Measurements from ENCODE around the gene UNC5C. TPM values are rescaled to one million over a fixed set of nuclear protein-coding genes. Genes with fewer than 3 reads are reported as not detected.
"Not testable (repeated sequence)": the region's sequence is repeated elsewhere in the genome, so short reads cannot be mapped to it uniquely, and the experiment has no call there.

UNC5C gene
- total RNA-seq, 2 experiments from 2014 or later: not detected

- CTCF ChIA-PET: no interaction called here
- DNase-seq: no peak
- H3K4me1 Mint-ChIP-seq (ENCODE audit: low read depth): peaks cover 32% of the 10 kb centered on the region
- no peaks in the 10 kb centered on the region for H3K9me3 Mint-ChIP-seq
- no peak overlapping the region for H3K4me3 Mint-ChIP-seq
- no peak overlapping the region for H3K27ac Mint-ChIP-seq
- H3K36me3 Mint-ChIP-seq (ENCODE audit: low read depth): no peaks in the 10 kb centered on the region
- intact Hi-C loops (cut with micrococcal nuclease): no loop called here
- H3K27me3 Mint-ChIP-seq (ENCODE audit: low read depth): no peaks in the 10 kb centered on the region
Observed at GRCh38 chr4:95193391-95194224, 355.2 kb downstream of the UNC5C start.

- Mint-ChIP-seq H3K4me3 (no peak overlapping the region), H3K4me1 (ENCODE audit: low read depth) (peaks cover 38% of the 10 kb centered on the region), H3K9me3 (no peaks in the 10 kb centered on the region), H3K27me3 (ENCODE audit: low read depth) (no peaks in the 10 kb centered on the region), H3K27ac (no peak overlapping the region), H3K36me3 (ENCODE audit: low read depth) (no peaks in the 10 kb centered on the region)
- intact Hi-C loops (cut with micrococcal nuclease): no loop called here
- CTCF ChIA-PET: no interaction called here
- no peak for DNase-seq
Observed at GRCh38 chr4:95191537-95191936, 357.2 kb downstream of the UNC5C start.

GRCh38 chr4:95190751-95191436 is 357.9 kb downstream of the UNC5C start:
- Mint-ChIP-seq H3K9me3 (no peaks in the 10 kb centered on the region), H3K27me3 (ENCODE audit: low read depth) (no peaks in the 10 kb centered on the region), H3K4me3 (no peak overlapping the region), H3K27ac (peak overlapping the region; percentile 43), H3K36me3 (ENCODE audit: low read depth) (no peaks in the 10 kb centered on the region), H3K4me1 (ENCODE audit: low read depth) (peaks cover 38% of the 10 kb centered on the region)
- intact Hi-C loops (cut with micrococcal nuclease): no loop called here
- CTCF ChIA-PET: no interaction called here
- DNase-seq: no peak

- CTCF ChIA-PET: no interaction called here
- Mint-ChIP-seq H3K4me3 (no peak overlapping the region), H3K4me1 (ENCODE audit: low read depth) (peaks cover 31% of the 10 kb centered on the region), H3K9me3 (no peaks in the 10 kb centered on the region), H3K36me3 (ENCODE audit: low read depth) (no peaks in the 10 kb centered on the region), H3K27ac (peak overlapping the region; percentile 43), H3K27me3 (ENCODE audit: low read depth) (no peaks in the 10 kb centered on the region)
- DNase-seq: peak; percentile 19
- intact Hi-C loops (cut with micrococcal nuclease): no loop called here
Observed at GRCh38 chr4:95188701-95189370, 359.9 kb downstream of the UNC5C start.

- no peak for DNase-seq
- H3K4me3 Mint-ChIP-seq: no peak overlapping the region
- no peak overlapping the region for H3K27ac Mint-ChIP-seq
- intact Hi-C loops (cut with micrococcal nuclease): no loop called here
- H3K27me3 Mint-ChIP-seq (ENCODE audit: low read depth): no peaks in the 10 kb centered on the region
- H3K4me1 Mint-ChIP-seq (ENCODE audit: low read depth): peaks cover 20% of the 10 kb centered on the region
- no peaks in the 10 kb centered on the region for H3K36me3 Mint-ChIP-seq (ENCODE audit: low read depth)
- CTCF ChIA-PET: interaction anchor here (0.5 to 0.6 kb wide), 2 partner anchors 31 to 504 kb away, joined by 4 to 6 read pairs; no protein-coding TSS in a partner anchor
- H3K9me3 Mint-ChIP-seq: no peaks in the 10 kb centered on the region
Observed at GRCh38 chr4:95186666-95187065, 362.1 kb downstream of the UNC5C start.

- DNase-seq: no peak
- no peak overlapping the region for H3K4me3 Mint-ChIP-seq
- intact Hi-C loops (cut with micrococcal nuclease): no loop called here
- H3K36me3 Mint-ChIP-seq (ENCODE audit: low read depth): no peaks in the 10 kb centered on the region
- H3K4me1 Mint-ChIP-seq (ENCODE audit: low read depth): peaks cover 11% of the 10 kb centered on the region
- CTCF ChIA-PET: interaction anchor here (0.6 to 1.0 kb wide), 3 partner anchors 103 to 533 kb away, joined by 3 read pairs; no protein-coding TSS in a partner anchor
- no peaks in the 10 kb centered on the region for H3K9me3 Mint-ChIP-seq
- H3K27me3 Mint-ChIP-seq (ENCODE audit: low read depth): no peaks in the 10 kb centered on the region
- no peak overlapping the region for H3K27ac Mint-ChIP-seq
Observed at GRCh38 chr4:95183656-95184408, 364.9 kb downstream of the UNC5C start.

GRCh38 chr4:95181996-95182306 is 366.8 kb downstream of the UNC5C start:
- Mint-ChIP-seq H3K27ac (no peak overlapping the region), H3K9me3 (peaks cover 4% of the 10 kb centered on the region), H3K27me3 (ENCODE audit: low read depth) (no peaks in the 10 kb centered on the region), H3K36me3 (ENCODE audit: low read depth) (peaks cover 2% of the 10 kb centered on the region), H3K4me3 (no peak overlapping the region), H3K4me1 (ENCODE audit: low read depth) (peaks cover 4% of the 10 kb centered on the region)
- CTCF ChIA-PET: no interaction called here
- intact Hi-C loops (cut with micrococcal nuclease): no loop called here
- no peak for DNase-seq

- peak; percentile 28 for DNase-seq
- H3K27ac Mint-ChIP-seq: no peak overlapping the region
- no peak overlapping the region for H3K4me3 Mint-ChIP-seq
- intact Hi-C loops (cut with micrococcal nuclease): no loop called here
- H3K4me1 Mint-ChIP-seq (ENCODE audit: low read depth): peaks cover 4% of the 10 kb centered on the region
- no peaks in the 10 kb centered on the region for H3K27me3 Mint-ChIP-seq (ENCODE audit: low read depth)
- CTCF ChIA-PET: no interaction called here
- peaks cover 2% of the 10 kb centered on the region for H3K36me3 Mint-ChIP-seq (ENCODE audit: low read depth)
- H3K9me3 Mint-ChIP-seq: peaks cover 4% of the 10 kb centered on the region
Observed at GRCh38 chr4:95181243-95181995, 367.4 kb downstream of the UNC5C start.

GRCh38 chr4:95180531-95181242 is 368.1 kb downstream of the UNC5C start:
- peaks cover 2% of the 10 kb centered on the region for H3K36me3 Mint-ChIP-seq (ENCODE audit: low read depth)
- no peaks in the 10 kb centered on the region for H3K27me3 Mint-ChIP-seq (ENCODE audit: low read depth)
- DNase-seq: no peak
- intact Hi-C loops (cut with micrococcal nuclease): no loop called here
- H3K4me3 Mint-ChIP-seq: no peak overlapping the region
- CTCF ChIA-PET: no interaction called here
- H3K9me3 Mint-ChIP-seq: peaks cover 4% of the 10 kb centered on the region
- H3K27ac Mint-ChIP-seq: no peak overlapping the region
- H3K4me1 Mint-ChIP-seq (ENCODE audit: low read depth): peaks cover 4% of the 10 kb centered on the region

- Mint-ChIP-seq H3K36me3 (ENCODE audit: low read depth) (peaks cover 2% of the 10 kb centered on the region), H3K4me3 (no peak overlapping the region), H3K27ac (no peak overlapping the region), H3K27me3 (ENCODE audit: low read depth) (no peaks in the 10 kb centered on the region), H3K9me3 (peaks cover 4% of the 10 kb centered on the region), H3K4me1 (ENCODE audit: low read depth) (peaks cover 4% of the 10 kb centered on the region)
- intact Hi-C loops (cut with micrococcal nuclease): no loop called here
- DNase-seq: no peak
- CTCF ChIA-PET: interaction anchor here (0.6 kb wide), 1 partner anchor 17 kb away, joined by 3 read pairs; no protein-coding TSS in a partner anchor
Observed at GRCh38 chr4:95178938-95179337, 369.8 kb downstream of the UNC5C start.

GRCh38 chr4:95171377-95171776 is 377.4 kb downstream of the UNC5C start:
- H3K4me1 Mint-ChIP-seq (ENCODE audit: low read depth); H3K27me3 Mint-ChIP-seq (ENCODE audit: low read depth); H3K36me3 Mint-ChIP-seq (ENCODE audit: low read depth); H3K9me3 Mint-ChIP-seq; intact Hi-C loops (cut with micrococcal nuclease); H3K4me3 Mint-ChIP-seq; DNase-seq; CTCF ChIA-PET; H3K27ac Mint-ChIP-seq: not testable (repeated sequence)

Data from activated naive CD4-positive, alpha-beta T cell treated with anti-CD3 and anti-CD28 coated beads for 36 hours (primary cell).